Measurements from ENCODE around the gene PNPLA7.

DNA sequence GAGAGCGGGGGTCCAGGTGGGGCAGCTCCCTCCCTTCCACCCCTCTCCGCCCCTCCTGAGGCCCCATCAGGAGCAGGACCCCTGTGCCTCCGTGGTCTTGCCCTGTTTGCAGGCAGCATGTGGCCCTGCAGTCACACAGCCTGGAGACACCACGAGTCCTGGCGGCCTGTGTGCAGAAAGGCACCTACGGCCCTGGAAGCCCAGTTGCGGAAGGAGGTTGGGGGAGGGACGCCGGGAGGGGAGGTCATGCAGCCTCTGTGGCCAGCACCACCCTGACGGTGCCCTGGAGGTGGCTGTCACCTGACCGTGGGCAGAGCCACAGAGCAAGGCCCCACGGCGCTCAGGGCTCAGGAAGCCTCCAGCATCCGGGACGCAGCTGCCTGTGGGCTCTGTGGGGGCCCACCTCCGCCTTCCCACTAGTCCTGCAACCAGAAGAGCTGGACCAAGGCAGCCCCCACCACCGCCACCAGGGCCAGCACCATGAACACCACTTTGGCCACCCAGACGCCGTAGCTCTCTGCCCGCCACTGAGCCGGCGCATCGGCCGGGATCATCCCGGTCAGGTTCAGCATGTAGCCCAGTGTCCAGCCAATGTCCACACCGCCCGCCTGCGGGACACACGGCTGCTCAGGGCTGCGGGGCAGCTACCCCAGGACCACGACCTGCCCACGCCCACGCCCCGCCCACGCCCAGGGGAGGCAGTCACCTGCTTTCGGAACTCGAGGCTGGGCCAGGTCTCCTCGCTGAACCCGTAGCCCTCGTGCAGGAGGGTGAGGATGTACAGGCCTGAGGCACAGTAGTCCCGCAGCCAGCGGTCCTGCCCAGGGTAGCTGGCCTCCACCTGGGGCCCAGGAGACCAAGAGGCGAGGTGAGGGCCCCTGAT is 115.5 kb downstream of the PNPLA7 start:
- TF ChIP-seq CTCF (IDR thresholded peaks at IDR 0.05), result no peak
- TF ChIP-seq POLR2A (IDR thresholded peaks at IDR 0.05), result no peak
